Ascending aorta (tissue), 2 donors: ENCODE measurements around the gene HYAL1. TPM values are rescaled to one million over a fixed set of nuclear protein-coding genes. Genes with fewer than 3 reads are reported as not detected.
A peak's percentile ranks its signal among the peaks of the same experiment; 100 is the strongest.

Experiments used
- DNase-seq, 2 donors: peaks; one replicate each; pipeline ENCODE4 v3.0.0-alpha.2; 2019; ENCODE audit warnings: low spot score in 2 of 2
- H3K27ac ChIP-seq, 2 donors: fragments of 200-600 bp; sonication (generic); one replicate each; pipeline ENCODE4 v1.5.1; 2016 to 2017; ENCODE audit warnings: mild to moderate bottlenecking in 1 of 2
- H3K27me3 ChIP-seq: fragments of 200-600 bp; sonication (generic); one replicate; pipeline ENCODE4 v1.5.1; 2017
- H3K36me3 ChIP-seq, 2 donors: fragments of 200-600 bp; sonication (generic); one replicate each; pipeline ENCODE4 v1.5.1; 2016
- H3K4me1 ChIP-seq, 2 donors: fragments of 200-600 bp; sonication (generic); one replicate each; pipeline ENCODE4 v1.5.1; 2016 to 2017; ENCODE audit warnings: mild to moderate bottlenecking in 1 of 2
- H3K4me3 ChIP-seq, 2 donors: fragments of 200-600 bp; sonication (generic); one replicate each; pipeline ENCODE4 v1.5.1; 2016 to 2017; ENCODE audit warnings: mild to moderate bottlenecking in 1 of 2
- H3K9me3 ChIP-seq, 2 donors: fragments of 200-600 bp; sonication (generic); one replicate each; pipeline ENCODE4 v1.5.1; 2016
- intact Hi-C: fragments of 100-400 bp; cut with DNase I; formaldehyde crosslinking; loops from one replicate; pipeline ENCODE4 v1.15.1; 2023
- total RNA-seq: library from RNA; depleted of rRNA; stranded (reverse); fragments of >200 nt; gene quantifications from one replicate; pipeline ENCODE4 v1.1.0, GENCODE V29; 2016
- TF ChIP-seq, protein P1 (sequence below), 3 experiments: fragments of 200-600 bp in 2 of 3; fragments of 450-650 bp in 1 of 3; sonication (generic) in 2 of 3; IDR thresholded peaks; one replicate each; pipeline ENCODE4 v1.5.1; 2016 to 2019; ENCODE audit warnings: antibody characterized with exemption in 3 of 3, mild to moderate bottlenecking in 1 of 3, moderate library complexity in 1 of 3

The HYAL1 gene
- total RNA-seq, 1 donor from 2014 or later, result 49.5 TPM

- Histone ChIP-seq H3K4me1 (peaks cover 14 to 37% of the 10 kb centered on the region in 2 donors), H3K27ac (no peak overlapping the region), H3K4me3 (no peak overlapping the region), H3K9me3 (no peaks in the 10 kb centered on the region), H3K36me3 (peaks cover 28 to 43% of the 10 kb centered on the region in 2 donors), H3K27me3 (no peaks in the 10 kb centered on the region)
- intact Hi-C loops, result no loop called here
- TF ChIP-seq, protein P1, sequence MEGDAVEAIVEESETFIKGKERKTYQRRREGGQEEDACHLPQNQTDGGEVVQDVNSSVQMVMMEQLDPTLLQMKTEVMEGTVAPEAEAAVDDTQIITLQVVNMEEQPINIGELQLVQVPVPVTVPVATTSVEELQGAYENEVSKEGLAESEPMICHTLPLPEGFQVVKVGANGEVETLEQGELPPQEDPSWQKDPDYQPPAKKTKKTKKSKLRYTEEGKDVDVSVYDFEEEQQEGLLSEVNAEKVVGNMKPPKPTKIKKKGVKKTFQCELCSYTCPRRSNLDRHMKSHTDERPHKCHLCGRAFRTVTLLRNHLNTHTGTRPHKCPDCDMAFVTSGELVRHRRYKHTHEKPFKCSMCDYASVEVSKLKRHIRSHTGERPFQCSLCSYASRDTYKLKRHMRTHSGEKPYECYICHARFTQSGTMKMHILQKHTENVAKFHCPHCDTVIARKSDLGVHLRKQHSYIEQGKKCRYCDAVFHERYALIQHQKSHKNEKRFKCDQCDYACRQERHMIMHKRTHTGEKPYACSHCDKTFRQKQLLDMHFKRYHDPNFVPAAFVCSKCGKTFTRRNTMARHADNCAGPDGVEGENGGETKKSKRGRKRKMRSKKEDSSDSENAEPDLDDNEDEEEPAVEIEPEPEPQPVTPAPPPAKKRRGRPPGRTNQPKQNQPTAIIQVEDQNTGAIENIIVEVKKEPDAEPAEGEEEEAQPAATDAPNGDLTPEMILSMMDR (IDR thresholded peaks at IDR 0.05), result no peak
- no peak for DNase-seq
Measured at GRCh38 chr3:50330330-50330729, 27.0 kb upstream of the HYAL1 start.

DNA sequence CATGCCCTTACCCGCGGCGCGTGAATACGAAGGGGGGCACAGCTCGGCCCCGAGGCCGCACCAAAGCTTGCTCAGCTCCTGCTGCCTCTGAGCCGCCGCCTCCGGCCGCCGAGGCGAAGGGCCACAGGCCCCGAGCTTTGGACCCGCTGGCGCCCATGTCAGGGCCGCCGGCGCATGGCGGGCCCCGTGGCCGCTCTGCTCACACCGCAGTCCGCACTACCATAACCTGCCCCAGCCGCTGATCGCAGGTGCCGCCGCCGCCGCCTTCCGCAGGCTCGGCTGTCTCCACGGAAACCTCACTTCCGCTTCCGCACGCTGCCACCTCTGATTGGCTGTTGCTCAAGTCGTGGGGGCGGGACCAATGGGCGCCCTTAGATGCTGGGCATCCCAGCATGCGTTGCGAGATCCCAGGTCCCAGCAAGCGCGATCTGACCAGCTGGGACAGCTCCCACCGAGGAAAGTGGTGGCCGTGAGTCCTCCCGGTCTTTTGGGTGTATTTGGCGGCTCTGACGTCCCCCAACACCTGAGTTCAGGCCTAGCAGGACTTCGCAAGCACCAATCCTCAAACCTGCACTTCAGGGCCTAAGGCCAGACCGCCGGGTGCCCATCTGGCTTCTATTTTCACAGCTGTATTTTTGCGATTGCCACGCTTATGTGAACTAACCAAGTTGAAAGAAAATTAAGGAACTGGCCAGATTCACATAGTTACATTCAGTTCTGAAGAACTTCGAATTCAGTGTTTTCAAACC lies 24.7 kb upstream of the HYAL1 start, which contains the start of gene TUSC2:
Gene TUSC2 (minus strand): TSS at position 281 of the 749 bp plus-strand sequence. CDS start 124 bp downstream, at position 157.
- TF ChIP-seq, protein P1 (IDR thresholded peaks at IDR 0.05), result no peak
- Histone ChIP-seq H3K27me3 (no peaks in the 10 kb centered on the region), H3K36me3 (peaks cover 28 to 48% of the 10 kb centered on the region in 2 donors), H3K27ac (peak within 1 kb of the TSS; percentile 84 to 89), H3K9me3 (no peaks in the 10 kb centered on the region), H3K4me3 (peak within 1 kb of the TSS; percentile 81 to 95), H3K4me1 (peaks cover 5 to 16% of the 10 kb centered on the region in 2 donors)
- intact Hi-C loops, result loop anchor here (2.0 kb wide), 1 partner anchor 67 kb away; no protein-coding TSS in a partner anchor
- peak; percentile 90 to 99 for DNase-seq

- H3K4me1 ChIP-seq, result peaks cover 5 to 20% of the 10 kb centered on the region in 2 donors
- H3K27me3 ChIP-seq, result no peaks in the 10 kb centered on the region
- TF ChIP-seq, protein P1 (IDR thresholded peaks at IDR 0.05), result no peak
- no peaks in the 10 kb centered on the region for H3K9me3 ChIP-seq
- H3K4me3 ChIP-seq, result peak overlapping the region; percentile 81 to 95
- H3K27ac ChIP-seq, result peak overlapping the region; percentile 84 to 89
- no peak for DNase-seq
- intact Hi-C loops, result no loop called here
- peaks cover 28 to 44% of the 10 kb centered on the region in 2 donors for H3K36me3 ChIP-seq
Measured at GRCh38 chr3:50327129-50327528, 23.8 kb upstream of the HYAL1 start.

- peaks cover 18 to 34% of the 10 kb centered on the region in 2 donors for H3K36me3 ChIP-seq
- no peak overlapping the region for H3K27ac ChIP-seq
- no peaks in the 10 kb centered on the region for H3K9me3 ChIP-seq
- no peaks in the 10 kb centered on the region for H3K27me3 ChIP-seq
- no peak overlapping the region for H3K4me3 ChIP-seq
- intact Hi-C loops, result no loop called here
- H3K4me1 ChIP-seq, result peaks cover 5 to 23% of the 10 kb centered on the region in 2 donors
- TF ChIP-seq, protein P1 (IDR thresholded peaks at IDR 0.05), result no peak
- DNase-seq, result no peak
Measured at GRCh38 chr3:50326182-50326541, 22.8 kb upstream of the HYAL1 start.

DNA sequence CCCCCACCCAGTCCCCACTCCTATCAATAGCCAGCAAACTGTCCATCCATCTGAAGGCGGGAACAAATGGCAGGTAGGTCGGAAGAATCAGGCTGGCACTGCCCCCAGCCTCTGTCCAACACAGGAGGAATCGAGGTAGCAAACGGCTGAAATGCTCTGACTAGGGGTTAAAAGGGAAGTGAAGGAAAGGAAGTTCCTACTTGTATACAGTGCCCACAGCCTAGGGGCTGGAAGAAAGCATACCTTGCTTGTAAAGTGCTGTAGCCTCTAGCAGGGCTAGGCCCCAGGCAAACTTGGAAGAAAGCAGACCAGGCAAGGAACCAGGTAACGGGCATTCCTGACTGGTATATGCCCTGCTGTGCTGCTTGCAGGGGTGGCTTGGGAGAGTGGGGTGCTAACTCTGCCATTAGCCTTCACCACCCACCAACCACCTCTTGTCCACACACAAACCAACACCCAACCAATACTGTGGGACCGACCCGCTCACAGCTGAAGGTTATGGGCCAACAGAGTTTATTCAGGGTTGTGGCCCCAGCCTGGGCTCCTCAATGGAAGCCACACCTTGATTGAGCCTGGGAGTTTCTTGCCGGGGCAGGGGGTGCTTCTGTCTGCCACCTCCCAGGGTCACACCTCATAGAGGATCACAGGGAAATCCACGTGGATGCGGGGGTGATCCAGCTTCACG lies 22.3 kb upstream of the HYAL1 start:
- TF ChIP-seq, protein P1 (IDR thresholded peaks at IDR 0.05), result no peak
- Histone ChIP-seq H3K4me1 (peaks cover 5 to 24% of the 10 kb centered on the region in 2 donors), H3K4me3 (no peak overlapping the region), H3K27ac (peak overlapping the region in 1 of 2 donors; percentile 24), H3K36me3 (peaks cover 13 to 29% of the 10 kb centered on the region in 2 donors), H3K27me3 (no peaks in the 10 kb centered on the region), H3K9me3 (no peaks in the 10 kb centered on the region)
- intact Hi-C loops, result no loop called here
- no peak for DNase-seq
